K562 (cell line): ENCODE results near the gene RAB43.

ENCODE experiments used
- ARID3B ChIP-seq: fragments of 250-450 bp; sonication (Bioruptor Pico); IDR thresholded peaks from 2 replicates; pipeline ENCODE4 v1.4.0; 2020; ENCODE audit warnings: borderline replicate concordance
- CTCF ChIP-seq, 3 experiments: IDR thresholded peaks in 2 of 3; conservative IDR thresholded peaks in 1 of 3; 2 replicates each; pipeline ENCODE4 v1.5.1; 2011 to 2012; ENCODE audit warnings: low read length in 3 of 3, mild to moderate bottlenecking in 3 of 3, control low read depth in 2 of 3, improper control_type of control experiment in 1 of 3, inconsistent platforms in 1 of 3, low read depth in 1 of 3, mixed read lengths in 1 of 3, moderate library complexity in 1 of 3; ENCODE audit not compliant: insufficient read depth in 2 of 3
- DACH1 ChIP-seq: fragments of 450-650 bp; IDR thresholded peaks from 2 replicates; pipeline ENCODE4 v1.6.1; 2018; ENCODE audit not compliant: partially characterized antibody
- GTF2B ChIP-seq: IDR thresholded peaks from 2 replicates; pipeline ENCODE4 v1.6.1; 2011; ENCODE audit not compliant: insufficient read length; ENCODE audit errors: extremely low read depth
- JUND ChIP-seq, 2 experiments: IDR thresholded peaks; 2 replicates in 1 of 2; 3 replicates in 1 of 2; pipeline ENCODE4 v1.6.1; 2011; ENCODE audit warnings: borderline replicate concordance in 2 of 2, low read depth in 2 of 2, low read length in 2 of 2, improper control_type of control experiment in 1 of 2, missing biosample characterization in 1 of 2, missing genetic modification characterization in 1 of 2, missing genetic modification reagents in 1 of 2
- KLF6 ChIP-seq: fragments of 250-450 bp; sonication (Bioruptor Pico); IDR thresholded peaks from 2 replicates; pipeline ENCODE4 v1.4.0; 2020; ENCODE audit warnings: mild to moderate bottlenecking, moderate library complexity, borderline replicate concordance
- MBD2 ChIP-seq: sonication (generic); IDR thresholded peaks from 2 replicates; pipeline ENCODE4 v1.6.1; 2016; ENCODE audit warnings: low read depth, borderline replicate concordance
- USF2 ChIP-seq: sonication (generic); formaldehyde crosslinking; IDR thresholded peaks from 2 replicates; pipeline ENCODE4 v1.5.0; 2020; ENCODE audit warnings: missing genetic modification reagents
- ZHX1 ChIP-seq: fragments of 150-350 bp; conservative IDR thresholded peaks from 2 replicates; pipeline ENCODE4 v1.6.1; 2014; ENCODE audit warnings: low read length
- ZNF431 ChIP-seq: sonication (generic); formaldehyde crosslinking; IDR thresholded peaks from 2 replicates; pipeline ENCODE4 v1.8.0; 2022; ENCODE audit warnings: mild to moderate bottlenecking, missing genetic modification reagents

- TF ChIP-seq CTCF (IDR thresholded peaks at IDR 0.05 in 2 of 3, conservative IDR thresholded peaks at IDR 0.05 in 1 of 3; ENCODE audit: insufficient read depth in 2 of 3, low read depth in 1 of 3, low read length in 3 of 3) (no peak), ARID3B (CRISPR knock-in tag) (no peak), KLF6 (CRISPR knock-in tag) (no peak), JUND (IDR thresholded peaks at IDR 0.05; ENCODE audit: borderline replicate concordance, low read depth, low read length) (no peak), JUND (tag; IDR thresholded peaks at IDR 0.05; ENCODE audit: borderline replicate concordance, low read depth, low read length) (no peak), DACH1 (no peak), ZHX1 (no peak), ZNF431 (CRISPR knock-in tag) (no peak), USF2 (CRISPR knock-in tag) (no peak), MBD2 (no peak), GTF2B (no peak)
These were observed 68.9 kb downstream of the RAB43 start for GRCh38 chr3:129052675-129053074.
